ENCODE results near the gene RPP40.

The RPP40 gene

DNA sequence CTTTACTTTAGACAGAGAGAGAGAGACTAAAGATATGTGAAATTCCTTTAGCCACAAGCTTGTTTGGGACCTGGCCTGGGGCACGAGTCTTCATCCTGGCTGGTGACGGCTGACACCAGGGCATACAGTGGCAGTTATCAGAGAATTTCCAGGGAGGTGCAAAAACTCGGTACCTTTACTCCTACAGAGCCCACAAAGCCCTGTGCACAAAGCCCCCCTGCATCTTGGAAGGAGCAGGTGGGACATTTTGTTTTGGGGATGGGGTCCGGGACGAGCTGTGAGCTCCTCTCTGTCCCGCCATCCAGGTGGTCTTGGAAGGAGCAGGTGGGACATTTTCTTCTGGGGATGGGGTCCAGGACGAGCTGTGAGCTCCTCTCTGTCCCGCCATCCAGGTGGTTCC, 28.9 kb downstream of the RPP40 start:
- H3K4me3 ChIP-seq (ENCODE audit: low read depth, low read length), result no peak overlapping the region
- DNase-seq (ENCODE audit: low read depth, low spot score), result no peak
- no peak for TF ChIP-seq CTCF (IDR thresholded peaks at IDR 0.05; ENCODE audit: insufficient read depth, low read length, missing control alignments)
- POLR2A ChIA-PET, result no interaction called here
- CTCF ChIA-PET, result interaction anchor here (1.8 kb wide), 1 partner anchor 11 kb away, joined by 5 read pairs; no protein-coding TSS in a partner anchor

DNA sequence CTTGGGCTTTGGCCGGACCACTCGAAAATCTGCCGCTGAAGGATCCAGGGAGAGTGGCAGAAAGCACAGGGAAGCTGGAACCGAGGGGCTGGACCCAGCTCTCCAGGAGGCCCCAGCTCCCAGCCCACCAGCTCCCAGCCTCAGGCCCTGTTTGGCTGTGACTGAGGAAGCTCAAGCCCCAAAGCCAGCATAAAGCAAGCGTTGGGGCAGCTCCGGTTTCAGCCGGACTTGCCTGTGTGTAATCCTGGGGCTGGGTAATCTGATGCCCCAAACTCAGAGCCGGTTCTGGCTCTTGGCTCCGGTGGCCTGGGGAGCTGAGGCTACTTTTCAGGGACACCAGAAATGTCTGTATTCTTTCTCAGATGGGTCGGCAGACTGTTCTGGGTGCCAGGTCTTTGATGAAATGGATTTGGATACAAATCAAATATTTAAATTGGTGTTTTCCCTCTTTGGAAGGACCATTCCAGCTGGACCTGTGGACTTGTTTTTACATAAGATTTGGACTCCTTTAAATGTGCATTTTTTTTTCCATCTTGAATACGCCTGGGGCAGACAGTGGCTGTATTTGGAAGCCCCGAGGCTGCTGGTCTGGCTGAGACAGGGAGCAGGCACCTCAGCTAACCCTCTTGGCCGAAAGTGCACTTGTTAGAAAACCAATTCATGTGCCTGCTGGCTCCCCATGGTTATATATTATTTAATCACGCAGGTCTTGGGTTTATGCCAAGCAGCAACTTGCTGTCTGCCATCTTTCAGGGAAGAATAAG, 29.7 kb downstream of the RPP40 start:
- no peak overlapping the region for H3K4me3 ChIP-seq (ENCODE audit: low read depth, low read length)
- TF ChIP-seq CTCF (IDR thresholded peaks at IDR 0.05; ENCODE audit: insufficient read depth, low read length, missing control alignments), result no peak
- POLR2A ChIA-PET, result no interaction called here
- CTCF ChIA-PET, result interaction anchor here (0.5 to 1.8 kb wide), 2 partner anchors 12 to 952 kb away, joined by 4 to 5 read pairs; no protein-coding TSS in a partner anchor
- DNase-seq (ENCODE audit: low read depth, low spot score), result no peak

- POLR2A ChIA-PET, result no interaction called here
- H3K4me3 ChIP-seq (ENCODE audit: low read depth, low read length), result no peak overlapping the region
- CTCF ChIA-PET, result interaction anchor here (1.8 kb wide), 1 partner anchor 12 kb away, joined by 5 read pairs; no protein-coding TSS in a partner anchor
- DNase-seq (ENCODE audit: low read depth, low spot score), result no peak
- no peak for TF ChIP-seq CTCF (IDR thresholded peaks at IDR 0.05; ENCODE audit: insufficient read depth, low read length, missing control alignments)
These were observed 30.4 kb downstream of the RPP40 start for GRCh38 chr6:4973415-4973814.

DNA sequence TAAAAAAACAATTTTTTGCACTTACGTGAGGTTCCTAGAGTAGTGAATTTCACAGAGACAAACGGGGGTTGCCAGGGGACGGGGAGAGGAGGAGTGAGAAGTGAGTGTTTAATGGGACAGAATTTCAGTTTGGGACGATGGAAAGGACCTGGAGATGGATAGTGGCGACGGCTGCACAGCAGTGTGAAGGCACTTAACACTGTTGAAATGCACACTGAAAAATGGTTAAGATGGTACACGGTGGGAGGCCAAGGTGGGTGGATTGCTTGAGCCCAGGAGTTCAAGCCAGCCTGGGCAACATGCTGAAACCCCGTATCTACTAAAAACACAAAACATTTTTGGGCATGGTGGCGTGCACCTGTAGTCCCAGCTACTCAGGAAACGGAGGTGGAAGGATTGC, 31.4 kb downstream of the RPP40 start:
- POLR2A ChIA-PET, result no interaction called here
- H3K4me3 ChIP-seq (ENCODE audit: low read depth, low read length), result no peak overlapping the region
- no peak for DNase-seq (ENCODE audit: low read depth, low spot score)
- TF ChIP-seq CTCF (IDR thresholded peaks at IDR 0.05; ENCODE audit: insufficient read depth, low read length, missing control alignments), result no peak
- CTCF ChIA-PET, result no interaction called here

DNA sequence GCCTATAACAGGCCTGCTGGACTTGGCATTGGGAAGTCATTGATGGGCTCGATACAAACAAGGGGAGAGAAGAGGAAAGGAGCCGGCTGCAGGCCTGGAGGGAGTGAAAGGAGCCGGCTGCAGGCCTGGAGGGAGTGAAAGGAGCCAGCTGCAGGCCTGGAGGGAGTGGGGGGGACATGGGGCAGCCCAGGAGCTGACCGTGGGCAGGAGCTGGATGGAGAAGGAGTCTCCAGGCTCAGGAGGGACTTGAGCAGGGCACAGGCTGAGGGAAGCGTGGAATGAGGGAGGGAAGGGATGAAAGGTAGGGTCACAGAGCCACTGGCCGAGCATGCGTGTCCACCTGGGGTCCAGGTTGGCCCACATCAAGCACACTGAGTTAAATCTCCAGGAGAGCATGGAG, 32.0 kb downstream of the RPP40 start:
- ChIA-PET CTCF (no interaction called here), POLR2A (no interaction called here)
- DNase-seq (ENCODE audit: low read depth, low spot score), result no peak
- no peak overlapping the region for H3K4me3 ChIP-seq (ENCODE audit: low read depth, low read length)
- TF ChIP-seq CTCF (IDR thresholded peaks at IDR 0.05; ENCODE audit: insufficient read depth, low read length, missing control alignments), result no peak

- no peak for TF ChIP-seq CTCF (IDR thresholded peaks at IDR 0.05; ENCODE audit: insufficient read depth, low read length, missing control alignments)
- no peak overlapping the region for H3K4me3 ChIP-seq (ENCODE audit: low read depth, low read length)
- DNase-seq (ENCODE audit: low read depth, low spot score), result no peak
- ChIA-PET POLR2A (no interaction called here), CTCF (no interaction called here)
These were observed 33.0 kb downstream of the RPP40 start for GRCh38 chr6:4970739-4971395.

Data from AG04449 (cell line).